HG02763 (cell line): ENCODE measurements around the gene MAPK14.

Experiments used
- ATAC-seq: cut with Tn5 transposase; IDR thresholded peaks from one replicate; pipeline ENCODE4 v1.9.1; 2021; ENCODE audit warnings: mild to moderate bottlenecking, moderate library complexity; ENCODE audit not compliant: unreplicated experiment

The MAPK14 gene

DNA sequence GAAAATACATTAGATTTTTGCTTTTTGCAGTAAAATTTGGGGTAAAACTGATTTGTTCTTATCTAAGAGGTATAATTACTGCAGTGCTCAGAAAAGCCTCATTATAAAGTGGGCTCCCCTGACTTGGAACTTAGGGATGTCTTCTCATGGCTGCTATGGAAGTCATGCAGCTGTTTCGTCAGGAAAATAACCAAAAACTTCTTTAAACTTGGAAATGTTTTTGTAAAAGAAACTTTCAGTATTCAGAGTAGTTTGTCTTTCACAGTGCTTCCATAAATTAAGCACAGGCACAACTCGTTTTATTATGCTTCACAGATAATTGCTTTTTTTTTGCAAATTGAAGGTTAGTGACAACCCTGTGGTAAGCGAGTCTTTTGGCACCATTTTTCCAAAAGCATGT lies 6.8 kb downstream of the MAPK14 start:
- no peak for ATAC-seq

DNA sequence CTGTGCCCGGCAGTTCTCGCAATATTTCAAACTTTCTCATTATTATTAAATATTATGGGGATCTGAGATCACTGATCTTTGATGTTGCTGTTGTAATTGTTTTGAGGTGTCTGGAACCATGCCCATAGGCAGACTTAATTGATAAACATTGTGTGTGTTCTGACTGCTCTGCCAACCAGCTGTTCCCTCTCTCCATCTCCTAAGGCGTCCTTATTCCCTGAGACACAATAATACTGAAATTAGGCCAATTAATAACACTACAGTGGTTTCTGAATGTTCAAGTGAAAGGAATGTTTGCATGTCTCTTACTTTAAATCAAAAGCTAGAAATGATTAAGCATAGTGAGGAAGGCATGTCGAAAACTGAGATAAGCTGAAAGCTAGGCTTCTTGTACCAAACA lies 7.6 kb downstream of the MAPK14 start:
- no peak for ATAC-seq

DNA sequence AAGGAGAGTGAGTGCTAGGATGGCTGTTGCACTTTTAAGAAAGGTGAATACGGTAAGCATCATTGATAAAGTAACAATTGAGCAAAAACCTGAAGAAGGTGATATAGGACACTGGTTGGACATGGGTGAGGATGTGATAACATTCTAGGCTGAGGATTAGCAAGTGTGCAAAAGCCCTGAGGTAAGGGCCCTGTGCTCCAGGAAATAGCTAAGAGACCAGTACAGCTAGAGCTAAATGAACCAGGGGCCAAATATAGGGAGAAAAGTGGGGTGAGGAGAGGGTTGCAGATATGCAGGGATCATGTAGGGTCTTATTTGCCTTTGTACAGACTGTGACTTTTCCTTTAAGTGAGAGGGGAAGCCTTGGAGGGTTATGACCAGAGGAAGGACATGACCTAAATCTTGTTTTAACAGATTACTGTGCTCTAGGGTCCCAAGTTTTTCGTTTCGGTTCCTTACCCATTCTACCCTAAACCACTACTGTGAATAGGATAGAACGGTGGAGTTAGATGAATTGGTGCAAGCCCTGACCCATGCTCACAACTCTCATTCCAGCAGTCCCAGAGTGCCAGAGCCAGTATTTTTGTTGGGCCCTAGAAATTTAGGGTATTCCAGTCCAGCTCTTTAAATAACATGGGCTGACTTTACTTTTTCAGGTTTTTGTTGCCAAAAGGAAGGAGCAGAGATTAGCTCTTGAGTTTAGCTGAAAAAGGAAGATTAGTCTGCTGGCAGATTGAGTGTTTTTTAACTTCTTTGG lies 10.7 kb downstream of the MAPK14 start:
- ATAC-seq, result no peak

DNA sequence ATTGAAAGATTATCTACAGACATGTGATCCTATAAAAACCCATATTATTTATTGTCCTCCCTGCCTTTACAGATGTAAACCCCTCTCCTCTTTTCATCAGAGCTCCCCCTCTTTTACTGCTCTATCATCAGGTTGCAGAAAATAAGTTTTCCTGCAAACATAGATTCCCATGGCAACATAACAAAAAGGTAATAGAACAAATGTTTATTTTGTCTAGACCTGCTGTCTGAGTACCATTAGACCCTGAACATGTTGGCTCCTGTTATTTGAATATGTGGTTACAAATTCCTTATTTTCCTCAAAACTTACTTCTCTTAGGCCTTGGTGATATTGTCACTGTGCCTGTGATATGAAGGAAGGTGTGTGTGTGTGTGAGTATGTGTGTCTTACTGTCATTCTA lies 11.5 kb downstream of the MAPK14 start:
- ATAC-seq, result no peak

DNA sequence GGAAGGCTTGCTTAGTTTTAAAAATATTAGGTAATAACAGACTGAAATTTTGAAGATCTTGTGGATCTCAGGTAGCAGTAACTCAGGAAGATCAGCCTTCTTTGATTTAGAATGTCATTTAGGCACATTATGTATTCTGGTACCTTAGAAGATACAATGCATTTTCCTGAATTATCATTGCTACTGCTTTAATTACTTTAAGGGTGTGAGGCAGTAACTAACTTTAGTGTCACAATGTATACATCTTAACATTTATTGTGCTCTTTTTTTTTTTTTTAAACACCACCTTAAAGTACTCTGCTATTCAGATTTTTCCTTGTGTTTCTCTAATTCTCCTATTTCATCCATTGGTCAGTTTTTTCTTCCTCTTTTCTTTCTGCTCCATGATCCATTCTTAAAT lies 13.3 kb downstream of the MAPK14 start:
- ATAC-seq, result no peak

DNA sequence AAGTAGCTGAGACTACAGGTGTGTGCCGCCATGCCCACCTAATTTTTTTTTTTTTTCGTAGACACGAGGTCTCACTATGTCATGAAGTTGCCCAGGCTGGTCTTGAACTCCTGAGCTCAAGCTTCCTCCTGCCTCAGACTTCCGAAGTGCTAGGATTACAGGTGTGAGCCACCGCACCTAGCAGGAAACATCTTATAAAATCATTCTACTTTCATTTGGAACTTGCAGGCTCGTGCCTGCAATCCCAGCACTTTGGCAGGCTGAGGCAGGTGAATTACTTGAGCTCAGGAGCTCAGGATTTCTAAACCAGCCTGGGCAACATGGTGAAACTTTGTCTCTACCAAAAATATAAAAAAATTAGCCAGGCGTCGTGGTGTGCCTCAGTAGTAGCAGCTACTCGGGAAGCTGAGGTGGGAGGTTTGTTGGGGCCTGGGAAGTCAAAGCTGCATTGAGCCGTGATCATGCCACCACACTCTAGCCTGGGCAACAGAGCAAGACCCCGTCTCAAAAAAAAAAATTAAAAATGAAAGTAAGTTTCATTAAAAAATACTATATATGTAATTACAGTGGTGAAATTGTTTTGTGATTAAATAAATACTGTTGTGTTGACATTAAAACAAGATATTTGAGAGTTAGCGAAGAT lies 15.1 kb downstream of the MAPK14 start:
- no peak for ATAC-seq

DNA sequence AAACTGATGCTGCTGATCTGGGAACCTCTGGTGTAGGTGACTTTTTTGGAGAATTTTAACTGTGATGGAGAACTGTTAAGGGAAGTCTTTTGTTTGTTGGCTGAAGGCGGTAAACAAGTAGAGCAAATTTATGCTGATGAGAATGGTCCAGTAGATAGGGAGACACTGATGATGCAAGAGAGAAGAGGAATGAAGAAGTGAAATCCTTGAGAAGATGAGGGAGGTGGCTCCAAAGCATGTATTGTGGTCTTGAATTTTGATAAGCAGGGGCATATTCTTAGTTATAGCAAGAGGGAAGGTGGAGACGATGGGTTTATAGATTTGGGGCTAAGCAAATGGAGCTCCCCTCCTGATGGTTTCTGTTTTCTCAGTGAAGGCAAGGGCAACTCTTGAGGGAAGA lies 22.0 kb downstream of the MAPK14 start:
- ATAC-seq, result no peak

DNA sequence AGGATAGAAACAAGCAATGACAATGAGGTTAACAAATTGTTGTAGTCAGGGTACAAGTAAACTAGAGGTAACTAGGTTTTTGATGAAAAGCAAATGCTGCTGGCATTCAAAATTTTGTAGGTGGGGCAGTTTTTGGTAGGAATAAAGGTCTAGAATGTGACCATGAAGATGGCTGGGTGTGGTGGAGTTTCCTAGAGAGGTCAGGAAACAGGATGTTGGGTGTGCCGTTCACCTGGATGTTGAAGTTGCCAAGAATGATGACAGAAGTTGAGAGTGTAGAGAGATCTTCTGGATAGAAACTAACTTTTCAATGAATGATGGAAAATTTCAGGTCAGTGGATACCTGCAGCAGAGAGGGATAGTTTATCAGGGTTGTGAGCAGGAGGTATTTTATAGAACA lies 22.7 kb downstream of the MAPK14 start:
- ATAC-seq, result no peak

DNA sequence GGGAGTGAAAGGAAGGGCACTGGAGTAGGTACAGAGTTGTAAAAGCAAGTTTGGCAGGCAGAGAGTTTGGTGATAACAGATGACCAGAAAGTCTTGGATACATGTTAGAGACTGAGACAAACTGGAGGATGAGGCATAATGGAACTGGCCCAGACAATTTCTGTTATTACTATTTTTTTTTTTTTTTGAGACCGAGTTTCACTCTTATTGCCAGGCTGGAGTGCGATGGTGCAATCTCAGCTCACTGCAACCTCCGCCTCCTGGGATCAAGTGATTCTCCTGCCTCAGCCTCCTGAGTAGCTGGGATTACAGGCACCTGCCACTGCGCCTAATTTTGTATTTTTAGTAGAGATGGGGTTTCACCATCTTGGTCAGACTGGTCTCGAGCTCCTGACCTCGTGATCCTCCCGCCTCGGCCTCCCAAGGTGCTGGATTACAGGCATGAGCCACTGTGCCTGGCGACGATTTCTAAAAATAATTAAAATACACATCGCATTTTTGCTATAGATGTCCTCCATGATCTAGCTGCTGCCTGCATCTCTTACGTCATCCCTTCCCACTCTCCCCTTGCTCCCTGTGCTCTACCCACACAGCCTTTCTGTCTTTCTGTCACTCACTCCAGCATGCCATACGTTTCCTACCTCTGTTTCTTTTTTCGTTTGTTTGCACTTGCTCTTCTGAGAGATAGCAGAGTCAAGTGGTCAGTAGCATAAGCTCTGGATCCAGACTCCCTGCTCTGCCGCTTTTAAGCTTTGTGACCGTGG lies 23.5 kb downstream of the MAPK14 start:
- ATAC-seq, result no peak

DNA sequence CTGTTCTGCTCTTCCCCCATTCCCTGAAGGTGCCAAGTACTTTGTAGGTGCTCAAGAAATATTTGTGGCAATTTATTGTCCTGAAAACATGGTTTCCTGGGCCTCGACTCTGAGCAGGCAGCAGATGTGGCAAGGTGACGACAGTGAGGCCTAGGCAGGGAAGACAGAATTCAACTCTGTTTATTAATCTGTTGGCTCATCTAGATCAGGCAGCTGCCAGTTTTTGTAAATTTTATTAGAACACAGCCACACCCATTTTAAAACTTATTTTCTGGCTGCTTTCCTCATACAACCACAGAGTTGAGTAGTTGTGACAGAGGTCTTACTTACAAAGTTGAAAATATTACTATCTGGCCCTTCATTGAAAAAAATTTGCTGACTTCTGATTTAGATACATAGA lies 24.5 kb downstream of the MAPK14 start:
- ATAC-seq, result no peak

DNA sequence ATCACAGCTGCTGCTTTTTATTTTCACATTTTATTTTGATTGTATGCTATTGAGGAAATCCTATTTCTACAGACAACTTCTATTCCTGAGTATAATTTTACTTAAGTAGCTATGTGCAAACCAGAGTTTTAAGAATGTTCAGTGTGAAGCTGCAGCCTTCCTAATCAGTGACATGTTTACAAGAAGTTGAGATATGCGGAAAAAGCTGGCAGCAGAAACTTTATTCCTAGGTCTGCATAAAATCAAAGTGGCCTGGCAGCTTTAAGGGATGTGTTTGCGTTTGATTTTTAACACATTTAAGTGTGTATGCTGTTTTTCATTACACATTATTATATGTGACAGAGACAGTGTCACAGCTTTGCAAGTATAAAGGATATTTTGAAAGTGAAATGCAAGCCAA lies 26.3 kb downstream of the MAPK14 start:
- ATAC-seq, result no peak

DNA sequence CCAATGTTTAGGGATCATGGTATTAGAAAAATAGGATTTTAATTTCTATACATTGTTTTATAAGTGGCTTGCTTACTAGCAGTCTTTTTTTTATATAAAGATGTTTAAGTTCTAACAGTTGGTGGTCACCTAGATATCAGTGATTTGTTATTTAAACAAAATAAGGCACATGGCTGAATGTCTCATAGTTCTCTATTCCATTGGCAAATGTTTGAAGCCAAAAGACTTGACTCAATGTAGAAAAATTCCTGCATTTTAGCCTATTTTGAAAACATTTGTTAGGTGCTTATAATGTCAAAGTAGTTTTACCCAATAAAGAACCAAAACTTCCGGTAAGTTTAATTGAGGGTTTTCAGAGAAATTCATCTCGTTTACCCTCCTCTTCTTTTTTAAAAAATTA lies 26.8 kb downstream of the MAPK14 start:
- no peak for ATAC-seq

DNA sequence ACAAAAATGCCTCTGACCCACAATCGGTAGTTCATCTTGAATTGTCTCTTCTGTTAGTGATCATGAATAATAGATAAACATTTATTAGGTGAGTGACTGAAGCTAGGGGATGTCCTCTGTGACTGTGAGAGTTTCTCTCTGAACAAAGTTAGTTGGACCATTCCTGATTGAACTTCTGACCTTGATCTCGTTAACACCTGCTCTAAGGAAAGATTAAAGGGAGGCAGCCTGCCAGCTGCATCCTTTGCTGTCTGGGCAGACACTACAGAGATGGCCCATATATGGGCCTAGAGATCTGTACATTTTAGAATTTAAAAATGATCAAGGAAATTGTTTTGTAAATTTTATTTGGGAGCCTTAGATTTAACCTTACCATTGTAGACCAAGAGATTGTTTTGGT lies 27.3 kb downstream of the MAPK14 start:
- no peak for ATAC-seq

DNA sequence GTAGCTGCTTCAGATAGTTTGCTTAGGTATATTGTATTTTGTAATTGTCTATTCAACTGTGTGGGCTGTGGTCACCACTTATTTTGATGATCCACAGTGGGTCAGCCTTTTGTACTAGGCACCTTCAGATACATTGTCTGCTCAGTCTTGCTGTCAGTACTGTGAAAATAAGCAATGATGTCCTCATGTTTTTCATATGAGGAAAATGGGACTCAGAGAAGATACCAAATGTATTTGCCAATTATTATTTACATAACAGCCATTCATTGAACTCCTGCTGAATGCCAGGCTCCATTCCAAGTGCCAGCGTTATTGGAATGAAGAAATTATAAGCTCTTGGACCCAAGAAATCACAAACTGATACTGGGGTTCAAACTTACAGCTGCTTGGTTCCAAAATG lies 28.6 kb downstream of the MAPK14 start:
- ATAC-seq, result no peak

DNA sequence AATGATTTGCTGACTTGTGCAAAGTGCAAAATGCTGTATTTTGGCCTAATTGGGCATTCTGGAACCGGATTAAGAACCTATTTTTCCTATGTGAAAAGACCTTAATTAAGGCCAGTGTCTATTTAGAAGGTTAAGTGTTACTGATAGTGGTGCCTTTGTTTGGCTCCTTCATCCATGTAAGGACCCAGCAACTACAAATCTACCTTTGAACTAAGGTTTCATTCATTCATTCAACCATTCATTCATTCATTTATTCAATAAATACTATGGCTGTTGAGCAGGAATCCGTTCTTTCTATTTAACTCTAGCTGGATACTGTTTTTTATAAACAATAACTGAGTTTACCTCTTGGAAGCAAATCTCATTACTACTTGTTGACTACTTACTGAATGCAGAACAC lies 33.6 kb downstream of the MAPK14 start:
- no peak for ATAC-seq

DNA sequence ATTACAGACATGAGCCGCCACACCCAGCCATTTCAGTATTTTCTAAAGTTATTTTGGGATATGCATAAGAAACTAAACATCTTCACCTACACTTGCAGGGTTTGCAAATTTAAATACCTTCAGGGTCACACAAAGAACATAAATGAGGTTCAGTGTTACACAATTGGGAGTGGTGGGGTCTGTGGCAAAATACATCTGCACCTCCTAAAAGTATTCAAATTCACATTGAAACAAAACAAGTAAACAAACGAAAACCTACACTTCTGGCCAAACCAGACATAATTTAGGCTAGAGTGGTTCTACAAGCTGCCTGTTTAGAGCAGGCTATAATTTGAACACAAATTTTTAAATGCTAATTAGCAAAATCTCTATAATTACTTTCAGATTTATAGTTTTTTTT lies 34.6 kb downstream of the MAPK14 start:
- no peak for ATAC-seq

DNA sequence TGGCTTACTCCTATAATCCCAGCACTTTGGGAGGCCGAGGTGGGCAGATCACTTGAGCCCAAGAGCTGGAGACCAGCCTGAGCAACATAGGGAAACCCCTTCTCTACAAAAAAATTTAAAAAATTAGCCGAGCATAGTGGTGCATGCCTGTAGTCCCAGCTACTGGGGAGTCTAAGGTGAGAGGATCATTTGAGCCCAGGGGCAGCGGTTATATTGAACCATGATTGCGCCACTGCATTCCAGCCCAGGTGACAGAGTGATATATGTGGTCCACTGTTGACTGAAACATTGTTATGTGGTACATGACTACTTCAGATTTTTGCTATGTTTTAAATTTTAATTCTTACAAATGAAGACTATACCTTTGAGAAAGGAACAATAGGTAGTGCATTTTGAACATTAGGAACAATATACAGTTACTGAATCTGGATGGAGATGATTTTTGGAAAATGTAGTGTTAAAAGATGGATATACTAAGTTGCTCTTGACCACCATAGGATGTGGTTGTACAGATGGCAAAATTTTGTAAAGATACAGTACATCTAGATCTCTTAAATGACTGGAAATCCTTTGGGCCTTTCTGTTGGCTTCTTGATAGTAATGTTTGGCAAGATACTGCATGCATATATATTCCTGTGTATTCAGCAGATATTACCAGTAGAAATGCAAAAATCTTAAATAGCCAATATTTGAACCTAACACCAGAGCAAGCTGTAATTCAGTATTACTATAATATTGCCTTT lies 35.9 kb downstream of the MAPK14 start:
- ATAC-seq, result no peak

DNA sequence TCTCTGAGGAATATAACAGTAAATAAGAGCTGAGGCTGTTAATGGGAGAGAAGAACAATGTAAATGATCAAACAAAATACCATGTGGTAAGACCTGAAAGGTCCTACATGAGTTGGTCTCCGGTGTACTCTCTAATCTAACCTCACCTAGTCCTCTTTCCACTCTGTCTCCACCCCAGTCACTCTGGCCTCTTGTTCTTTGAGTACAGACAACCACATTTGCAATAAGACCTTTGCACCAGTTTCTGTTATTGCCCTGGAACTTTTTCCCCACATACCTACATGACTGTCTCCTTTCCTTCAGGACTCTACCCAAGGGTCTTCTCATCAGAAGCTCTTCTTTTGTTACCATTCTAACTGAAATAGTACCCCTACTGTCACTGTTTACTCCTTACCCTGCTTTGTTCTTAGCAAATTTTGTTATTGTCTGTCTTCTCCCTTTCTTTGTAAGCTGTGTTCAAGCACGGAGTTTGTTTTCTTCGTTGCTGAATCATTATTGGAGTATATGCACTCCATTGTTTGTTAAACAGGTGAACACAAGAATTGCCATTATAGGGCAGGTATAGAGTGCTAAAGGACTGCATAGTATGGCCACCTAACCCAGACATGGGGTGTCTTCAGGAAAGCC lies 37.3 kb downstream of the MAPK14 start:
- no peak for ATAC-seq

DNA sequence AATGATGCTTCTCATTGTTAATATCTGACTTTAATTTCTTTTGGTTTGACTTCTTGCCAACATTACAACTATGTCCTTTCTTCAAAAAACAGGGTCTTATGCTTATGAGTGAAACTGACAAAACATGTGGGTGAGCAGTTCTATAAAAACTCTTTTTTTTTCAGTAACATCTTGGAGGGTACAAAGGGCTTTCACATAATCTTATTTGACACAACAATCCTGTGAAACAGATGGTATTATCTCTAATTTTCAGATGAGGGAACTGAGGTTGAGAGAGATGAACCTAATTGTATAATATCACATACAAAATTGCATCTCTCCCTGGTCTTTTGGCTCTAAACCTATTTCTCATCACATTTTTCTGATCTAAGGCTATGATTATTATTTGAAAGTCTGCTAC lies 38.3 kb downstream of the MAPK14 start:
- no peak for ATAC-seq

DNA sequence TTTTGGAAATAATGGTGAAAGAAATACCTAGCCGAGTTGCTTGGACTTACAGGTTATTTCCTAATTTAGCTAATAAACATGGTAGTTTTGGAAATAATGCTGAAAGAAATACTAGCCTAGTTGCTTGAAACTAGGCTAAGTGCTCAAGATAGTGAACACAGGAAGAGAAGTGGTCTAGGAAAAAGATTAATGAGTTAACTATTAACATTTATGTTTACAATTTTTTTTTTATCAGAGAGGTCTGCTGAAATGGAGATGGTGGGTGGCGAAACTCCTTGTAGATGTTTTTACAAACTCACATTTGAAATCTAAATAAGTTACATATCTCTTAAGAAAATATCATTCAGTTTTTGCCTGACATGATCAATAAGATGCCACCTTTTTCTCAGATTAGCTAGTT lies 39.2 kb downstream of the MAPK14 start:
- ATAC-seq, result no peak
